Measurements from ENCODE around the gene KDM1A.
A peak's percentile ranks its signal among the peaks of the same experiment; 100 is the strongest.

KDM1A gene

GRCh38 chr1:23120383-23120782, 101.1 kb downstream of the KDM1A start:
- no peak for DNase-seq (ENCODE audit: extremely low spot score)
- POLR2A ChIA-PET: no interaction called here
- TF ChIP-seq LEF1 (IDR thresholded peaks at IDR 0.05; ENCODE audit: borderline replicate concordance) (no peak), ARNT (IDR thresholded peaks at IDR 0.05) (no peak), BHLHE40 (IDR thresholded peaks at IDR 0.05; ENCODE audit: borderline replicate concordance) (no peak), FOXA1 (IDR thresholded peaks at IDR 0.05) (no peak), PKNOX1 (IDR thresholded peaks at IDR 0.05) (no peak), FOXM1 (IDR thresholded peaks at IDR 0.05; ENCODE audit: borderline replicate concordance) (no peak), CTBP1 (IDR thresholded peaks at IDR 0.05; ENCODE audit: borderline replicate concordance) (no peak), L3MBTL2 (conservative IDR thresholded peaks at IDR 0.05) (no peak)
- CTCF ChIA-PET: no interaction called here

- TF ChIP-seq FOXM1 (IDR thresholded peaks at IDR 0.05; ENCODE audit: borderline replicate concordance) (no peak), FOXK2 (IDR thresholded peaks at IDR 0.05) (no peak), PKNOX1 (IDR thresholded peaks at IDR 0.05) (no peak), TARDBP (IDR thresholded peaks at IDR 0.05) (no peak), SP1 (IDR thresholded peaks at IDR 0.05) (no peak), ELF4 (IDR thresholded peaks at IDR 0.05) (no peak)
- DNase-seq (ENCODE audit: extremely low spot score): peak; percentile 19
- ChIA-PET CTCF (interaction anchor here (0.6 kb wide), 1 partner anchor 277 kb away, joined by 3 read pairs; no protein-coding TSS in a partner anchor), POLR2A (interaction anchor here (0.8 kb wide), 1 partner anchor 47 kb away, joined by 3 read pairs; the partner anchor contains the start of gene LUZP1)
These were observed 102.9 kb downstream of the KDM1A start for GRCh38 chr1:23122023-23122748.

GRCh38 chr1:23122796-23123195, 103.5 kb downstream of the KDM1A start:
- CTCF ChIA-PET: interaction anchor here (0.6 kb wide), 2 partner anchors 61 to 276 kb away, joined by 3 to 5 read pairs; no protein-coding TSS in a partner anchor

GRCh38 chr1:23123528-23123927, 104.3 kb downstream of the KDM1A start:
- ChIA-PET CTCF (no interaction called here), POLR2A (no interaction called here)
- DNase-seq (ENCODE audit: extremely low spot score): no peak
- no peak for TF ChIP-seq TARDBP (IDR thresholded peaks at IDR 0.05)
- TF ChIP-seq FOXK2 (IDR thresholded peaks at IDR 0.05): no peak
- TF ChIP-seq ZNF384 (IDR thresholded peaks at IDR 0.05): no peak
- TF ChIP-seq BHLHE40 (IDR thresholded peaks at IDR 0.05; ENCODE audit: borderline replicate concordance): no peak
- no peak for TF ChIP-seq SP1 (IDR thresholded peaks at IDR 0.05)
- no peak for TF ChIP-seq SUZ12 (IDR thresholded peaks at IDR 0.05)
- no peak for TF ChIP-seq ELF4 (IDR thresholded peaks at IDR 0.05)
- TF ChIP-seq HDGF (IDR thresholded peaks at IDR 0.05; ENCODE audit: borderline replicate concordance): no peak
- TF ChIP-seq L3MBTL2 (conservative IDR thresholded peaks at IDR 0.05): no peak
- TF ChIP-seq ARNT (IDR thresholded peaks at IDR 0.05): no peak
- no peak for TF ChIP-seq NFRKB (IDR thresholded peaks at IDR 0.05)
- no peak for TF ChIP-seq PKNOX1 (IDR thresholded peaks at IDR 0.05)
- no peak for TF ChIP-seq FOXA1 (IDR thresholded peaks at IDR 0.05)
- no peak for TF ChIP-seq FOXM1 (IDR thresholded peaks at IDR 0.05; ENCODE audit: borderline replicate concordance)
- no peak for TF ChIP-seq LEF1 (IDR thresholded peaks at IDR 0.05; ENCODE audit: borderline replicate concordance)
- no peak for TF ChIP-seq CTBP1 (IDR thresholded peaks at IDR 0.05; ENCODE audit: borderline replicate concordance)

More at GRCh38 chr1:23122796-23123195, 103.5 kb downstream of the KDM1A start:
- TF ChIP-seq SP1 (IDR thresholded peaks at IDR 0.05) (no peak), FOXM1 (IDR thresholded peaks at IDR 0.05; ENCODE audit: borderline replicate concordance) (no peak), PKNOX1 (IDR thresholded peaks at IDR 0.05) (no peak), NFRKB (IDR thresholded peaks at IDR 0.05) (no peak), L3MBTL2 (conservative IDR thresholded peaks at IDR 0.05) (no peak), TARDBP (IDR thresholded peaks at IDR 0.05) (no peak), BHLHE40 (IDR thresholded peaks at IDR 0.05; ENCODE audit: borderline replicate concordance) (no peak), LEF1 (IDR thresholded peaks at IDR 0.05; ENCODE audit: borderline replicate concordance) (no peak), HDGF (IDR thresholded peaks at IDR 0.05; ENCODE audit: borderline replicate concordance) (no peak), FOXA1 (IDR thresholded peaks at IDR 0.05) (no peak), ZNF384 (IDR thresholded peaks at IDR 0.05) (no peak), FOXK2 (IDR thresholded peaks at IDR 0.05) (no peak), SUZ12 (IDR thresholded peaks at IDR 0.05) (no peak), CTBP1 (IDR thresholded peaks at IDR 0.05; ENCODE audit: borderline replicate concordance) (no peak), ELF4 (IDR thresholded peaks at IDR 0.05) (no peak), ARNT (IDR thresholded peaks at IDR 0.05) (no peak)
- no peak for DNase-seq (ENCODE audit: extremely low spot score)
- POLR2A ChIA-PET: interaction anchor here (0.8 kb wide), 1 partner anchor 46 kb away, joined by 3 read pairs; the partner anchor contains the start of gene LUZP1

GRCh38 chr1:23124259-23125026, 105.2 kb downstream of the KDM1A start:
- CTCF ChIA-PET: no interaction called here
- POLR2A ChIA-PET: no interaction called here
- no peak for DNase-seq (ENCODE audit: extremely low spot score)
- TF ChIP-seq CTBP1 (IDR thresholded peaks at IDR 0.05; ENCODE audit: borderline replicate concordance) (no peak), SP1 (IDR thresholded peaks at IDR 0.05) (no peak), FOXA1 (IDR thresholded peaks at IDR 0.05) (no peak), TARDBP (IDR thresholded peaks at IDR 0.05) (no peak), FOXK2 (IDR thresholded peaks at IDR 0.05) (no peak), PKNOX1 (IDR thresholded peaks at IDR 0.05) (no peak), ZNF384 (IDR thresholded peaks at IDR 0.05) (no peak)
